GM12872 (cell line): ENCODE measurements around the gene PRPH2.

Experiments used
- CTCF ChIP-seq: IDR thresholded peaks from 3 replicates; pipeline ENCODE4 v1.5.1; 2011; ENCODE audit warnings: low read depth, mild to moderate bottlenecking, low read length, moderate library complexity; ENCODE audit not compliant: insufficient read depth

PRPH2 gene

GRCh38 chr6:42715871-42716270, 6.5 kb downstream of the PRPH2 start:
- no peak for TF ChIP-seq CTCF

DNA sequence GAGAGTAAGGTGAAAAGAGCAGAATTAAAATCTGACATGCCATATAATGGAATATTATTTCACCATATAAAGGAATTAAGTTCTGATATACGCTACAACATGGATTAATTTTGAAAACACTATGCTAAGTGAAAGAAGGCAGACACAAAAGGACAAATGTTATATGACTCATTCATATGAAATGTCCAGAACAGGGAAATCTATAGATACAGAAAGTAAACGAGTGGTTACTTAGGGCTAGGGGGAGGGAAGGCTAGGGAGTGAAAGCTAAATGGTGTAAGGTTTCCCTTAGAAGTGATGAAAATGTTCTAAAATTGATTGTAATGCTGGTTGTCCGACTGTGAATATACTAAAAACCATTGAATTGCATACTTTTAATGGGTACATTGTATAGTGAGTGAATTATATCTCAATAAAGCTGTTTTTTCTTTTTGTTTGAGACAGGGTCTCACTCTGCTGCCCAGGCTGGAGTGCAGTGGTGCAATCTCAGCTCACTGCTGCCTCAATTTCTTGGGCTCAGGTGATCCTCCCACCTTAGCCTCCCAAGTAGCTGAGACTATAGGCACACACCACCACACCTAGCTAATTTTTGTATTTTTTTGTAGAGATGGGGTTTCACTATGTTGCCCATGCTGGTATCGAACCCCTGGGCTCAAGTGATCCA, 8.2 kb downstream of the PRPH2 start:
- TF ChIP-seq CTCF: no peak

- no peak for TF ChIP-seq CTCF
Observed at GRCh38 chr6:42711930-42712329, 10.5 kb downstream of the PRPH2 start.

DNA sequence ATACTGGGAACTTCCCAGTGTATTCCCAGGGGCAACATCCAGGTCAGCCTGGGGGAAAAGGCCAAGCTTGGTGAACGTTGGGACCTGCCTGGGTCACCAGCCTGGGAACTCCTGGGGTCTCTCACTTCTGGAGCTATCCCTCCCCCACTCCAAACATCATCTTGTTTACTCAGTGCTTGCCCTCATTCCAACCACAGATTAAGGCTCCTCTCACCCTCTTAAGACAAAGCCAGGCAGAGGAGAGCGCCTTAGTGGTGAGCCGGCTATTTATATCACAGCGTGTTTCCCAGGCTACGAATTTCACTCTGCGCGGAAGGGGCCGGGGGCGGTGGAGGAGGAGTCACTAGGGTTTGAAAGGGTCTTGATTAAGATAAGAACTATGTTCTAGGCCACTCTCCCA, 12.1 kb downstream of the PRPH2 start:
- no peak for TF ChIP-seq CTCF

- TF ChIP-seq CTCF: no peak
Observed at GRCh38 chr6:42709871-42710270, 12.5 kb downstream of the PRPH2 start.

DNA sequence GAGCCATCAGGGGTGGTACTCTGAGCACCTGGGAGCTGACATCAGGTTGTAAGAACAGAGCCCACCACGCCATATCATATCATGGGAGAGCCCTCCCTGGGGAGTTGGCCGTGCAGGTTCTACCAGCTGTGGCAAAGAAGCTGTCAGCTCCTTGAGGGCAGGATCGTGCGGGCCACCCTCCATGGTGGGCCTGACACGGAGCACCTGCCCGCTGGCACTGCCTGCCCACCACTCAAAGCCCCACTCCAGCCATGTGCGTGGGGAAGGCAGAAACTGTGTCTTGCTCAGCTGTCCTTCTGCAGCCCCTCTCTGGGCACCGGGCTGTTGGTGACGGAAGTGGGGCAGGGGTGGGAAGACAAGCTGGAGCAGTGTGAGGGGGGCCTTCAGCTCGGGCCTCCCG, 14.3 kb downstream of the PRPH2 start:
- TF ChIP-seq CTCF: no peak

DNA sequence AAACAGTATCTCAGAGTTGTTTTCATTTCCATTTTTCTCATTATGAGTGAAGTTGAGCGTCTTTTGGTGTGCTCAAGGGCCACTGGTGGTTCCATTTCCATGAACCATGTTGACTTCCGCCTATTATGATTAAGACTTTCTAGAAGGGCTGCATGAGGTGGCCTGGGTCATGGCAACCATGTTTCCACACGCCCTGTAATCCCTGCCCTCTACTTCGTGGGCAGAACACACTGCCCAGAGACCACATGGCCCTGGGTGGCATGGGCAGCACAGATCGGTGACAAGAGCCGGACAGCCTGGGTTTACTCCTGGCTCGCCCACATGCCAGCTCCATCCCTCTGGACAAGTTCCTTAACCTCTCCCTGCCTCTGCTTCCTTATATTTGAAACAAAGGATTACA, 14.8 kb downstream of the PRPH2 start:
- no peak for TF ChIP-seq CTCF
